AG04450 (cell line): ENCODE measurements around the gene RNMT. TPM values are rescaled to one million over a fixed set of nuclear protein-coding genes. Genes with fewer than 3 reads are reported as not detected.
A peak's percentile ranks its signal among the peaks of the same experiment; 100 is the strongest.

ENCODE experiments used
- CTCF ChIA-PET: fragments of 300-600, 350-600 bp; formaldehyde crosslinking; extraction: SDS; loops from one replicate; lab custom pipeline; 2022; ENCODE audit warnings: antibody characterized with exemption, inconsistent platforms; lab: Charles Lee
- POLR2A ChIA-PET: fragments of 350-600 bp; formaldehyde crosslinking; extraction: SDS; loops from one replicate; lab custom pipeline; 2021; ENCODE audit warnings: antibody characterized with exemption, inconsistent platforms; lab: Yijun Ruan, JAX
- DNase-seq: peaks from one replicate; pipeline ENCODE4 v3.0.0-alpha.2; 2011; ENCODE audit warnings: low read depth, low spot score
- H3K27ac ChIP-seq: one replicate; pipeline ENCODE4 v1.5.1; 2012; ENCODE audit warnings: low read depth, low read length, control low read depth
- H3K27me3 ChIP-seq: one replicate; pipeline ENCODE4 v1.6.0; 2012; ENCODE audit warnings: low read length; ENCODE audit not compliant: control insufficient read depth, insufficient read depth
- H3K4me3 ChIP-seq: 2 replicates; pipeline ENCODE4 v1.5.1; 2011; ENCODE audit warnings: mild to moderate bottlenecking, low read depth, low read length, control low read depth
- H3K9me3 ChIP-seq: 2 replicates; pipeline ENCODE4 v1.5.1; 2012; ENCODE audit warnings: low read length; ENCODE audit not compliant: control insufficient read depth, insufficient read depth
- CTCF ChIP-seq: IDR thresholded peaks from 2 replicates; pipeline ENCODE4 v1.5.1; 2011; ENCODE audit warnings: low read depth, low read length, control low read depth, inconsistent platforms
- polyA plus RNA-seq: library from polyadenylated mRNA; depleted of rRNA; stranded (reverse); fragments of >200 nt; gene quantifications from 2 replicates; pipeline ENCODE4 v1.2.3, GENCODE V29; 2011

RNMT gene
- polyA plus RNA-seq, 1 experiment, result 23.5 TPM

GRCh38 chr18:13716916-13717315 lies 9.6 kb upstream of the RNMT start:
- Histone ChIP-seq H3K27me3 (no peaks in the 10 kb centered on the region), H3K4me3 (no peak overlapping the region), H3K27ac (no peak overlapping the region), H3K9me3 (no peaks in the 10 kb centered on the region)
- no peak for TF ChIP-seq CTCF
- DNase-seq, result no peak
- ChIA-PET CTCF (no interaction called here), POLR2A (no interaction called here)

- no peaks in the 10 kb centered on the region for H3K27me3 ChIP-seq
- no peak overlapping the region for H3K27ac ChIP-seq
- CTCF ChIA-PET, result interaction anchor here (1.0 kb wide), 1 partner anchor 367 kb away, joined by 3 read pairs; no protein-coding TSS in a partner anchor
- no peaks in the 10 kb centered on the region for H3K9me3 ChIP-seq
- no peak for TF ChIP-seq CTCF
- no peak overlapping the region for H3K4me3 ChIP-seq
- no peak for DNase-seq
- POLR2A ChIA-PET, result no interaction called here
Observed at GRCh38 chr18:13720123-13720522, 6.3 kb upstream of the RNMT start.

GRCh38 chr18:13720847-13721246 lies 5.6 kb upstream of the RNMT start:
- POLR2A ChIA-PET, result no interaction called here
- CTCF ChIA-PET, result no interaction called here
- Histone ChIP-seq H3K9me3 (no peaks in the 10 kb centered on the region), H3K27me3 (no peaks in the 10 kb centered on the region), H3K27ac (no peak overlapping the region), H3K4me3 (no peak overlapping the region)
- no peak for TF ChIP-seq CTCF
- no peak for DNase-seq

- H3K27me3 ChIP-seq, result no peaks in the 10 kb centered on the region
- no peaks in the 10 kb centered on the region for H3K9me3 ChIP-seq
- H3K4me3 ChIP-seq, result peak overlapping the region; percentile 92
- POLR2A ChIA-PET, result interaction anchor here (0.6 to 0.7 kb wide), 2 partner anchors 39 to 78 kb away, joined by 3 to 4 read pairs; no protein-coding TSS in a partner anchor
- TF ChIP-seq CTCF, result no peak
- H3K27ac ChIP-seq, result no peak overlapping the region
- no peak for DNase-seq
- CTCF ChIA-PET, result no interaction called here
Observed at GRCh38 chr18:13725566-13726231, 774 bp upstream of the RNMT start.

- ChIA-PET CTCF (interaction anchor here (0.7 to 1.2 kb wide), 2 partner anchors 86 to 168 kb away, joined by 3 to 5 read pairs; no protein-coding TSS in a partner anchor), POLR2A (no interaction called here)
- TF ChIP-seq CTCF, result no peak
- DNase-seq, result no peak
- no peaks in the 10 kb centered on the region for H3K9me3 ChIP-seq
- H3K27ac ChIP-seq, result peak overlapping the region; percentile 96
- H3K4me3 ChIP-seq, result peak overlapping the region; percentile 92
- H3K27me3 ChIP-seq, result no peaks in the 10 kb centered on the region
Observed at GRCh38 chr18:13726972-13727331, 479 bp downstream of the RNMT start.
